Liver (tissue), 9 donors: ENCODE data around the gene TNPO3. TPM values are rescaled to one million over a fixed set of nuclear protein-coding genes. Genes with fewer than 3 reads are reported as not detected.

Experiments
- DNase-seq: peaks from one replicate; pipeline ENCODE4 v3.0.0-alpha.2; 2017; ENCODE audit warnings: low spot score
- H3K27ac ChIP-seq, 2 donors: one replicate each; pipeline ENCODE4 v1.7.0; 2013; ENCODE audit warnings: inconsistent platforms in 2 of 2, low read length in 2 of 2, control low read depth in 1 of 2, low read depth in 1 of 2, mild to moderate bottlenecking in 1 of 2
- H3K27me3 ChIP-seq, 4 donors: one replicate each; pipeline versions ENCODE4 v1.6.1 to v1.7.0; 2013; ENCODE audit warnings: low read length in 3 of 4, inconsistent platforms in 1 of 4, mild to moderate bottlenecking in 1 of 4, moderate library complexity in 1 of 4; ENCODE audit not compliant: control insufficient read depth in 4 of 4, insufficient read depth in 4 of 4
- H3K36me3 ChIP-seq, 4 donors: one replicate each; pipeline versions ENCODE4 v1.6.1 to v1.7.0; 2013; ENCODE audit warnings: low read length in 3 of 4, mild to moderate bottlenecking in 3 of 4, low read depth in 1 of 4, moderate library complexity in 1 of 4; ENCODE audit not compliant: control insufficient read depth in 4 of 4, insufficient read depth in 3 of 4
- H3K4me1 ChIP-seq, 4 donors: one replicate each; pipeline versions ENCODE4 v1.6.1 to v1.7.0; 2013; ENCODE audit warnings: low read length in 3 of 4, mild to moderate bottlenecking in 3 of 4, moderate library complexity in 1 of 4; ENCODE audit not compliant: control insufficient read depth in 4 of 4, insufficient read depth in 4 of 4
- H3K4me3 ChIP-seq, 3 donors: one replicate each; pipeline versions ENCODE4 v1.6.1 to v1.7.0; 2013; ENCODE audit warnings: low read length in 3 of 3, control low read depth in 1 of 3, low read depth in 1 of 3, mild to moderate bottlenecking in 1 of 3
- H3K9ac ChIP-seq, 2 donors: one replicate each; pipeline ENCODE4 v1.7.0; 2013; ENCODE audit warnings: low read length in 2 of 2, mild to moderate bottlenecking in 2 of 2, moderate library complexity in 2 of 2, control low read depth in 1 of 2, low read depth in 1 of 2
- H3K9me3 ChIP-seq, 4 donors: one replicate each; pipeline versions ENCODE4 v1.6.1 to v1.7.0; 2013; ENCODE audit warnings: low read length in 3 of 4; ENCODE audit not compliant: control insufficient read depth in 4 of 4
- FOXA1 ChIP-seq: IDR thresholded peaks from 2 replicates; pipeline ENCODE4 v1.6.1; 2016; ENCODE audit warnings: antibody characterized with exemption
- HNF4G ChIP-seq: IDR thresholded peaks from 2 replicates; pipeline ENCODE4 v1.6.1; 2016; ENCODE audit warnings: antibody characterized with exemption
- JUND ChIP-seq, 2 donors: IDR thresholded peaks; 2 replicates each; pipeline ENCODE4 v1.6.1; 2016; ENCODE audit warnings: antibody characterized with exemption in 2 of 2
- NR2F2 ChIP-seq: IDR thresholded peaks from 2 replicates; pipeline ENCODE4 v1.6.1; 2016; ENCODE audit warnings: antibody characterized with exemption
- RAD21 ChIP-seq, 2 donors: IDR thresholded peaks; 2 replicates each; pipeline ENCODE4 v1.6.1; 2016; ENCODE audit warnings: antibody characterized with exemption in 2 of 2, mild to moderate bottlenecking in 2 of 2
- REST ChIP-seq: IDR thresholded peaks from 2 replicates; pipeline ENCODE4 v1.6.1; 2016; ENCODE audit warnings: antibody characterized with exemption, mild to moderate bottlenecking
- RXRA ChIP-seq, 2 donors: IDR thresholded peaks; 2 replicates each; pipeline ENCODE4 v1.6.1; 2017 to 2018; ENCODE audit warnings: antibody characterized with exemption in 2 of 2, mild to moderate bottlenecking in 1 of 2
- YY1 ChIP-seq: IDR thresholded peaks from 2 replicates; pipeline ENCODE4 v1.6.1; 2016; ENCODE audit warnings: antibody characterized with exemption, mild to moderate bottlenecking
- WGBS: extraction: QIAGEN DNeasy Blood & Tissue Kit; methylation state at CpG from one replicate; pipeline ENCODE4 v1.1.7; 2013; 5-methylcytosine and 5-hydroxymethylcytosine counted together
- polyA plus RNA-seq, 2 donors: library from polyadenylated mRNA; stranded (reverse) in 1 of 2; unstranded in 1 of 2; fragments of 200-250 nt in 1 of 2; fragments of >200 nt in 1 of 2; fragmentation: Nextera tagmentation in 1 of 2; extraction: Ambion mirVana in 1 of 2; gene quantifications; one replicate each; pipeline versions ENCODE4 v1.2.1 to v1.2.3, GENCODE V29; 2013 to 2015
- total RNA-seq, 2 donors: library from RNA; depleted of rRNA; stranded (reverse); fragments of >200 nt; gene quantifications; one replicate each; pipeline ENCODE4 v1.2.3, GENCODE V29; 2014
- TF ChIP-seq, protein P1 (sequence below): IDR thresholded peaks from 2 replicates; pipeline ENCODE4 v1.6.1; 2016; ENCODE audit warnings: antibody characterized with exemption
- TF ChIP-seq, protein P2 (sequence below): fragments of 150-350 bp; IDR thresholded peaks from 2 replicates; pipeline ENCODE4 v1.5.1; 2017; ENCODE audit warnings: improper control_type of control experiment, low read depth, low read length; ENCODE audit not compliant: missing input control
- TF ChIP-seq, protein P3 (sequence below): IDR thresholded peaks from 2 replicates; pipeline ENCODE4 v1.6.1; 2016; ENCODE audit warnings: antibody characterized with exemption
- donor health status: healthy.
- donor health status: healthy.
- donor health status: healthy.
- donor health status: healthy.
- donor health status: healthy.

TNPO3 gene
- total and polyA plus RNA-seq, 4 donors, result 9.2 to 38.9 (median 20.0) TPM

GRCh38 chr7:128947854-128948253 is 107.1 kb downstream of the TNPO3 start:
- Histone ChIP-seq H3K9me3 (no peaks in the 10 kb centered on the region), H3K4me1 (no peaks in the 10 kb centered on the region), H3K27me3 (no peaks in the 10 kb centered on the region), H3K27ac (no peak overlapping the region), H3K9ac (no peak overlapping the region), H3K36me3 (peaks cover 0 to 10% (median 4%) of the 10 kb centered on the region in 4 donors), H3K4me3 (no peak overlapping the region)
- 96% methylated on average over 9 of the region's 9 CpGs for WGBS
- TF ChIP-seq, protein P1, sequence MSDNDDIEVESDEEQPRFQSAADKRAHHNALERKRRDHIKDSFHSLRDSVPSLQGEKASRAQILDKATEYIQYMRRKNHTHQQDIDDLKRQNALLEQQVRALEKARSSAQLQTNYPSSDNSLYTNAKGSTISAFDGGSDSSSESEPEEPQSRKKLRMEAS, result no peak
- TF ChIP-seq, protein P2, sequence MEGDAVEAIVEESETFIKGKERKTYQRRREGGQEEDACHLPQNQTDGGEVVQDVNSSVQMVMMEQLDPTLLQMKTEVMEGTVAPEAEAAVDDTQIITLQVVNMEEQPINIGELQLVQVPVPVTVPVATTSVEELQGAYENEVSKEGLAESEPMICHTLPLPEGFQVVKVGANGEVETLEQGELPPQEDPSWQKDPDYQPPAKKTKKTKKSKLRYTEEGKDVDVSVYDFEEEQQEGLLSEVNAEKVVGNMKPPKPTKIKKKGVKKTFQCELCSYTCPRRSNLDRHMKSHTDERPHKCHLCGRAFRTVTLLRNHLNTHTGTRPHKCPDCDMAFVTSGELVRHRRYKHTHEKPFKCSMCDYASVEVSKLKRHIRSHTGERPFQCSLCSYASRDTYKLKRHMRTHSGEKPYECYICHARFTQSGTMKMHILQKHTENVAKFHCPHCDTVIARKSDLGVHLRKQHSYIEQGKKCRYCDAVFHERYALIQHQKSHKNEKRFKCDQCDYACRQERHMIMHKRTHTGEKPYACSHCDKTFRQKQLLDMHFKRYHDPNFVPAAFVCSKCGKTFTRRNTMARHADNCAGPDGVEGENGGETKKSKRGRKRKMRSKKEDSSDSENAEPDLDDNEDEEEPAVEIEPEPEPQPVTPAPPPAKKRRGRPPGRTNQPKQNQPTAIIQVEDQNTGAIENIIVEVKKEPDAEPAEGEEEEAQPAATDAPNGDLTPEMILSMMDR, result no peak
- TF ChIP-seq, protein P3, sequence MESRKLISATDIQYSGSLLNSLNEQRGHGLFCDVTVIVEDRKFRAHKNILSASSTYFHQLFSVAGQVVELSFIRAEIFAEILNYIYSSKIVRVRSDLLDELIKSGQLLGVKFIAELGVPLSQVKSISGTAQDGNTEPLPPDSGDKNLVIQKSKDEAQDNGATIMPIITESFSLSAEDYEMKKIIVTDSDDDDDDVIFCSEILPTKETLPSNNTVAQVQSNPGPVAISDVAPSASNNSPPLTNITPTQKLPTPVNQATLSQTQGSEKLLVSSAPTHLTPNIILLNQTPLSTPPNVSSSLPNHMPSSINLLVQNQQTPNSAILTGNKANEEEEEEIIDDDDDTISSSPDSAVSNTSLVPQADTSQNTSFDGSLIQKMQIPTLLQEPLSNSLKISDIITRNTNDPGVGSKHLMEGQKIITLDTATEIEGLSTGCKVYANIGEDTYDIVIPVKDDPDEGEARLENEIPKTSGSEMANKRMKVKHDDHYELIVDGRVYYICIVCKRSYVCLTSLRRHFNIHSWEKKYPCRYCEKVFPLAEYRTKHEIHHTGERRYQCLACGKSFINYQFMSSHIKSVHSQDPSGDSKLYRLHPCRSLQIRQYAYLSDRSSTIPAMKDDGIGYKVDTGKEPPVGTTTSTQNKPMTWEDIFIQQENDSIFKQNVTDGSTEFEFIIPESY, result no peak
- TF ChIP-seq HNF4G, result no peak
- no peak for TF ChIP-seq FOXA1
- no peak for TF ChIP-seq REST
- no peak for TF ChIP-seq NR2F2
- TF ChIP-seq RXRA (IDR thresholded peaks at IDR 0.05), result no peak
- TF ChIP-seq RAD21 (IDR thresholded peaks at IDR 0.05), result no peak
- no peak for TF ChIP-seq JUND (IDR thresholded peaks at IDR 0.05)
- no peak for TF ChIP-seq YY1
- no peak for DNase-seq

GRCh38 chr7:128946936-128947830 is 107.7 kb downstream of the TNPO3 start:
- peak in 1 of 2 donors; percentile 56 for TF ChIP-seq RAD21 (IDR thresholded peaks at IDR 0.05)
- TF ChIP-seq, protein P1, result no peak
- no peak for DNase-seq
- no peak overlapping the region for H3K9ac ChIP-seq
- H3K36me3 ChIP-seq, result peaks cover 0 to 5% (median 1%) of the 10 kb centered on the region in 4 donors
- H3K4me1 ChIP-seq, result no peaks in the 10 kb centered on the region
- H3K27ac ChIP-seq, result no peak overlapping the region
- WGBS, result 92% methylated on average over 22 of the region's 22 CpGs
- no peak overlapping the region for H3K4me3 ChIP-seq
- no peaks in the 10 kb centered on the region for H3K9me3 ChIP-seq
- H3K27me3 ChIP-seq, result no peaks in the 10 kb centered on the region
